K562 (cell line): ENCODE data around the gene DAZAP1. TPM values are rescaled to one million over a fixed set of nuclear protein-coding genes. Genes with fewer than 3 reads are reported as not detected.

Source experiments
- CHD1 ChIP-seq: fragments of 200-600 bp; sonication (generic); IDR thresholded peaks from one replicate; pipeline ENCODE4 v1.6.1; 2012; ENCODE audit warnings: mild to moderate bottlenecking, moderate library complexity, low read length, inconsistent platforms
- GABPB2 ChIP-seq: fragments of 250-450 bp; sonication (Bioruptor Pico); conservative IDR thresholded peaks from 2 replicates; pipeline ENCODE4 v1.5.1; 2021; ENCODE audit warnings: mild to moderate bottlenecking
- KAT2B ChIP-seq: IDR thresholded peaks from one replicate; pipeline ENCODE4 v1.6.1; 2012; ENCODE audit warnings: low read depth, mild to moderate bottlenecking, control low read depth, inconsistent platforms, low read length, moderate library complexity
- KAT8 ChIP-seq: fragments of 450-650 bp; IDR thresholded peaks from 2 replicates; pipeline ENCODE4 v1.6.1; 2016; ENCODE audit warnings: low read depth, mild to moderate bottlenecking
- NFATC3 ChIP-seq: fragments of 450-650 bp; IDR thresholded peaks from 2 replicates; pipeline ENCODE4 v1.6.1; 2017; ENCODE audit warnings: mild to moderate bottlenecking
- NRF1 ChIP-seq, 2 experiments: fragments of 450-650 bp; IDR thresholded peaks in 1 of 2; conservative IDR thresholded peaks in 1 of 2; 2 replicates each; pipeline ENCODE4 v1.6.1; 2014; ENCODE audit warnings: mild to moderate bottlenecking in 2 of 2
- PCBP1 ChIP-seq: fragments of 200-400 bp; formaldehyde crosslinking; IDR thresholded peaks from 2 replicates; pipeline ENCODE4 v1.6.1; 2018; ENCODE audit warnings: mild to moderate bottlenecking, low read depth, low read length; ENCODE audit not compliant: poor library complexity, severe bottlenecking
- RAD51 ChIP-seq: fragments of 450-650 bp; IDR thresholded peaks from 2 replicates; pipeline ENCODE4 v1.7.1; 2016; ENCODE audit warnings: low read depth, mild to moderate bottlenecking, borderline replicate concordance
- RFX5 ChIP-seq: IDR thresholded peaks from 2 replicates; pipeline ENCODE4 v1.6.1; 2011; ENCODE audit warnings: low read depth, mild to moderate bottlenecking, improper control_type of control experiment, low read length
- RFX7 ChIP-seq: fragments of 250-450 bp; sonication (Bioruptor Pico); IDR thresholded peaks from 2 replicates; pipeline ENCODE4 v1.5.1; 2021; ENCODE audit warnings: mild to moderate bottlenecking
- SLC30A9 ChIP-seq: fragments of 250-450 bp; sonication (Bioruptor Pico); IDR thresholded peaks from 2 replicates; pipeline ENCODE4 v1.8.0; 2022; ENCODE audit warnings: mild to moderate bottlenecking, moderate library complexity
- SMARCA5 ChIP-seq: fragments of 450-650 bp; IDR thresholded peaks from 2 replicates; pipeline ENCODE4 v1.6.1; 2016
- SP1 ChIP-seq: sonication (generic); formaldehyde crosslinking; IDR thresholded peaks from 2 replicates; pipeline ENCODE4 v1.8.1; 2022; ENCODE audit warnings: mild to moderate bottlenecking, missing genetic modification reagents
- TRIM28 ChIP-seq: fragments of 450-650 bp; IDR thresholded peaks from 2 replicates; pipeline ENCODE4 v1.6.1; 2017
- ZNF212 ChIP-seq: fragments of 450-650 bp; formaldehyde crosslinking; IDR thresholded peaks from 2 replicates; pipeline ENCODE4 v1.4.0; 2020; ENCODE audit warnings: mild to moderate bottlenecking
- ZNF217 ChIP-seq: sonication (generic); formaldehyde crosslinking; IDR thresholded peaks from 2 replicates; pipeline ENCODE4 v1.8.0; 2022; ENCODE audit warnings: mild to moderate bottlenecking, missing genetic modification reagents
- ZNF586 ChIP-seq: fragments of 450-650 bp; formaldehyde crosslinking; conservative IDR thresholded peaks from 2 replicates; pipeline ENCODE4 v1.4.0; 2020; ENCODE audit warnings: mild to moderate bottlenecking, moderate library complexity
- ZNF766 ChIP-seq: fragments of 200-800 bp; sonication (Bioruptor generic); conservative IDR thresholded peaks from 2 replicates; pipeline ENCODE4 v1.6.1; 2016; ENCODE audit warnings: missing genetic modification characterization, missing compliant biosample characterization
- ZSCAN29 ChIP-seq: fragments of 450-650 bp; IDR thresholded peaks from 2 replicates; pipeline ENCODE4 v1.6.1; 2017
- polyA plus RNA-seq, 8 experiments: library from polyadenylated mRNA; depleted of rRNA in 4 of 8; stranded (reverse) in 5 of 8; unstranded in 3 of 8; fragments of >200 nt; fragmentation: Nextera tagmentation in 2 of 8; fragmentation: Illumina TruSeq in 1 of 8; extraction: Ambion mirVana in 2 of 8; extraction: Trizol in 1 of 8; gene quantifications; 2 replicates each; pipeline versions ENCODE4 v1.2.1 to v1.2.3, GENCODE V29; 2011 to 2014; ENCODE audit warnings: inconsistent platforms in 1 of 8, missing spikeins in 1 of 8
- total RNA-seq, 7 experiments: library from RNA; depleted of rRNA in 6 of 7; stranded (reverse); fragments of >200 nt in 6 of 7; fragmentation: Illumina TruSeq in 2 of 7; extraction: Trizol in 2 of 7; gene quantifications; 2 replicates each; pipeline versions ENCODE4 v1.2.1 to v1.2.3, GENCODE V29; 2011 to 2021; ENCODE audit warnings: low replicate concordance in 1 of 7
- TF ChIP-seq, protein P1 (sequence below): fragments of 250-450 bp; sonication (Bioruptor Pico); IDR thresholded peaks from 2 replicates; pipeline ENCODE4 v1.4.0; 2020; ENCODE audit warnings: mild to moderate bottlenecking, moderate library complexity
- TF ChIP-seq, protein P2 (sequence below), 2 experiments: fragments of 450-650 bp; conservative IDR thresholded peaks; 2 replicates each; pipeline ENCODE4 v1.6.1; 2017; ENCODE audit warnings: mild to moderate bottlenecking in 2 of 2, moderate library complexity in 2 of 2
- TF ChIP-seq, protein P3 (sequence below): fragments of 450-650 bp; IDR thresholded peaks from 2 replicates; pipeline ENCODE4 v1.6.1; 2016; ENCODE audit warnings: missing biosample characterization, missing genetic modification characterization
- TF ChIP-seq, protein P4 (sequence below), 2 experiments: fragments of 450-650 bp in 1 of 2; sonication (generic) in 1 of 2; formaldehyde crosslinking; conservative IDR thresholded peaks; 2 replicates each; pipeline versions ENCODE4 v1.4.0 to v1.8.1; 2020 to 2022; ENCODE audit warnings: mild to moderate bottlenecking in 1 of 2, missing genetic modification reagents in 1 of 2
- TF ChIP-seq, protein P5 (sequence below): fragments of 250-450 bp; sonication (Bioruptor Pico); IDR thresholded peaks from 2 replicates; pipeline ENCODE4 v1.8.0; 2022; ENCODE audit warnings: moderate library complexity, mild to moderate bottlenecking, inconsistent platforms

Gene DAZAP1
- total and polyA plus RNA-seq, 9 of the 15 experiments (the other 6 are each of a cell fraction or from before 2014, with no cell fraction given): 10.8 to 289 (median 142) TPM

DNA sequence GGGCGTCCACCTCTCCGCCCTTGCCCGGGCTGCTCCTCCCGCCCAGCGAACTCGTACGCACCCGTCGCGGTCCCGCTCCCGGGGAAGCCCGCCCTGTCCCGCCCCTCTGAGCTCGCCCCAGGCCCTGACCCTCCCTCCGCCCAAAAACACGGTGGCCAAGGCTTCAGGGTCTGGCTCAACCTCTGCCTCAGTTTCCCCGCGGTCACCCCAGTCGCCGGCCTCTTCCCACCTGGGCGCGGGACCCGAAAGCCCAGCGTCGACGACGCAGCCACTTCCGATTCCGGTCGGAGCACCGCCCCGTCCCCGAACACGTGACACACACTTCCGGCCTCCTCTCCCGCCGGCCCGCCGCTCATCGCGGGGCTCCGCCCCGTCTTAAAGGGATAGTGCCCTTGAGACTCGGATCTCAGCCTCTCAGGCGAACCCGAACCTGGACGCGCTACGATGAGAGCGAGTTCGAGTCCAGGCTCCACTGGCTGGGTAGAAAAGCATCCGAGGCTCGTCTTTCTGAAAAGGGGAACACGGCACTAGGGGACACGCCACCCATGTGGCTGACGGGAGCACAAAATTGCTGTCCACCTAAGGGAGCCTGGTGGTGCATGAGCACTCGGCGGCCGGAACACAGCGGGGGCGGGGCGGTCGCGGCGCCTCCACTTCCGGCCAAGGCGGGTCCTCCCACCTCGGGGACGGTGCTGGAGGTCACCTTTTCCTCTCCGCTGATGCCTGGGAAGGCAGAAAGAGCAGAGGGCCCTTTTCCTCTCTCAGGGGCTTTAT lies 71.7 kb downstream of the DAZAP1 start, which contains the start of gene C19orf25 (continued):
- TF ChIP-seq ZNF766 (CRISPR knock-in tag) (no peak), RFX7 (CRISPR knock-in tag) (no peak), NRF1 (conservative IDR thresholded peaks at IDR 0.05 in 1 of 2, IDR thresholded peaks at IDR 0.05 in 1 of 2) (peak; percentile 51 to 64), KAT2B (no peak), RFX5 (no peak), TRIM28 (0 out of 2 replicates have a peak, but pooled peaks have one; percentile 61), SLC30A9 (CRISPR knock-in tag) (no peak), PCBP1 (no peak), RAD51 (peak; percentile 98), ZSCAN29 (no peak), SP1 (CRISPR knock-in tag) (peak; percentile 95), ZNF217 (no peak), ZNF212 (no peak), ZNF586 (CRISPR knock-in tag) (no peak), CHD1 (no peak), NFATC3 (peak; percentile 88), GABPB2 (CRISPR knock-in tag) (no peak), SMARCA5 (no peak), KAT8 (no peak)
- TF ChIP-seq, protein P1, sequence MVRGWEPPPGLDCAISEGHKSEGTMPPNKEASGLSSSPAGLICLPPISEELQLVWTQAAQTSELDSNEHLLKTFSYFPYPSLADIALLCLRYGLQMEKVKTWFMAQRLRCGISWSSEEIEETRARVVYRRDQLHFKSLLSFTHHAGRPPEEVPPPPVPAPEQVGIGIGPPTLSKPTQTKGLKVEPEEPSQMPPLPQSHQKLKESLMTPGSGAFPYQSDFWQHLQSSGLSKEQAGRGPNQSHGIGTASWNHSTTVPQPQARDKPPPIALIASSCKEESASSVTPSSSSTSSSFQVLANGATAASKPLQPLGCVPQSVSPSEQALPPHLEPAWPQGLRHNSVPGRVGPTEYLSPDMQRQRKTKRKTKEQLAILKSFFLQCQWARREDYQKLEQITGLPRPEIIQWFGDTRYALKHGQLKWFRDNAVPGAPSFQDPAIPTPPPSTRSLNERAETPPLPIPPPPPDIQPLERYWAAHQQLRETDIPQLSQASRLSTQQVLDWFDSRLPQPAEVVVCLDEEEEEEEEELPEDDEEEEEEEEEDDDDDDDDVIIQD (CRISPR knock-in tag): no peak
- TF ChIP-seq, protein P2, sequence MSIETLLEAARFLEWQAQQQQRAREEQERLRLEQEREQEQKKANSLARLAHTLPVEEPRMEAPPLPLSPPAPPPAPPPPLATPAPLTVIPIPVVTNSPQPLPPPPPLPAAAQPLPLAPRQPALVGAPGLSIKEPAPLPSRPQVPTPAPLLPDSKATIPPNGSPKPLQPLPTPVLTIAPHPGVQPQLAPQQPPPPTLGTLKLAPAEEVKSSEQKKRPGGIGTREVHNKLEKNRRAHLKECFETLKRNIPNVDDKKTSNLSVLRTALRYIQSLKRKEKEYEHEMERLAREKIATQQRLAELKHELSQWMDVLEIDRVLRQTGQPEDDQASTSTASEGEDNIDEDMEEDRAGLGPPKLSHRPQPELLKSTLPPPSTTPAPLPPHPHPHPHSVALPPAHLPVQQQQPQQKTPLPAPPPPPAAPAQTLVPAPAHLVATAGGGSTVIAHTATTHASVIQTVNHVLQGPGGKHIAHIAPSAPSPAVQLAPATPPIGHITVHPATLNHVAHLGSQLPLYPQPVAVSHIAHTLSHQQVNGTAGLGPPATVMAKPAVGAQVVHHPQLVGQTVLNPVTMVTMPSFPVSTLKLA (conservative IDR thresholded peaks at IDR 0.05): peak; percentile 95 to 96
- TF ChIP-seq, protein P3, sequence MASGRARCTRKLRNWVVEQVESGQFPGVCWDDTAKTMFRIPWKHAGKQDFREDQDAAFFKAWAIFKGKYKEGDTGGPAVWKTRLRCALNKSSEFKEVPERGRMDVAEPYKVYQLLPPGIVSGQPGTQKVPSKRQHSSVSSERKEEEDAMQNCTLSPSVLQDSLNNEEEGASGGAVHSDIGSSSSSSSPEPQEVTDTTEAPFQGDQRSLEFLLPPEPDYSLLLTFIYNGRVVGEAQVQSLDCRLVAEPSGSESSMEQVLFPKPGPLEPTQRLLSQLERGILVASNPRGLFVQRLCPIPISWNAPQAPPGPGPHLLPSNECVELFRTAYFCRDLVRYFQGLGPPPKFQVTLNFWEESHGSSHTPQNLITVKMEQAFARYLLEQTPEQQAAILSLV: no peak
- TF ChIP-seq, protein P4, sequence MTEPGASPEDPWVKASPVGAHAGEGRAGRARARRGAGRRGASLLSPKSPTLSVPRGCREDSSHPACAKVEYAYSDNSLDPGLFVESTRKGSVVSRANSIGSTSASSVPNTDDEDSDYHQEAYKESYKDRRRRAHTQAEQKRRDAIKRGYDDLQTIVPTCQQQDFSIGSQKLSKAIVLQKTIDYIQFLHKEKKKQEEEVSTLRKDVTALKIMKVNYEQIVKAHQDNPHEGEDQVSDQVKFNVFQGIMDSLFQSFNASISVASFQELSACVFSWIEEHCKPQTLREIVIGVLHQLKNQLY (CRISPR knock-in tag; conservative IDR thresholded peaks at IDR 0.05): no peak
- TF ChIP-seq, protein P5, sequence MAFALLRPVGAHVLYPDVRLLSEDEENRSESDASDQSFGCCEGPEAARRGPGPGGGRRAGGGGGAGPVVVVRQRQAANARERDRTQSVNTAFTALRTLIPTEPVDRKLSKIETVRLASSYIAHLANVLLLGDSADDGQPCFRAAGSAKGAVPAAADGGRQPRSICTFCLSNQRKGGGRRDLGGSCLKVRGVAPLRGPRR (CRISPR knock-in tag): no peak
